ENCODE data around the gene FAM227B. TPM values are rescaled to one million over a fixed set of nuclear protein-coding genes. Genes with fewer than 3 reads are reported as not detected.

FAM227B gene
- polyA plus RNA-seq, 1 donor (not counting 4 experiments of a cell fraction or from before 2014, with no cell fraction given): 7.2 TPM

- TF ChIP-seq CTCF (optimal IDR thresholded peaks at IDR 0.05 in 1 of 3, IDR thresholded peaks at IDR 0.05 in 1 of 3, conservative IDR thresholded peaks at IDR 0.05 in 1 of 3; ENCODE audit: extremely low read depth in 1 of 3, insufficient read depth in 2 of 3, low read length in 3 of 3) (no peak), EZH2 (IDR thresholded peaks at IDR 0.05; ENCODE audit: low read length) (no peak)
- peaks cover 7% of the 10 kb centered on the region for H3K4me1 ChIP-seq (ENCODE audit: control insufficient read depth, extremely low read depth, insufficient read depth, low read length)
- no peaks in the 10 kb centered on the region for H3K36me3 ChIP-seq (ENCODE audit: control insufficient read depth in 2 of 2, extremely low read depth in 1 of 2, insufficient read depth in 2 of 2, low read length in 2 of 2)
- no peak overlapping the region for H2AFZ ChIP-seq (ENCODE audit: control insufficient read depth, low read length)
- H3K27me3 ChIP-seq (ENCODE audit: control insufficient read depth, extremely low read depth, insufficient read depth, low read length): no peaks in the 10 kb centered on the region
- no peak for FAIRE-seq
- no peaks in the 10 kb centered on the region for H3K79me2 ChIP-seq (ENCODE audit: control insufficient read depth, insufficient read depth, low read length)
- DNase-seq (ENCODE audit: low read depth, low spot score): no peak
- no peak overlapping the region for H3K27ac ChIP-seq (ENCODE audit: control insufficient read depth, insufficient read depth, low read length)
- no peaks in the 10 kb centered on the region for H3K9me1 ChIP-seq (ENCODE audit: control insufficient read depth, extremely low read depth, insufficient read depth, low read length)
- H3K4me3 ChIP-seq (ENCODE audit: control insufficient read depth in 2 of 3, extremely low read depth in 1 of 3, insufficient read depth in 2 of 3, low read depth in 1 of 3, low read length in 3 of 3): no peak overlapping the region
- no peak overlapping the region for H3K4me2 ChIP-seq (ENCODE audit: control insufficient read depth, extremely low read depth, insufficient read depth, low read depth, low read length)
- no peaks in the 10 kb centered on the region for H4K20me1 ChIP-seq (ENCODE audit: control insufficient read depth, extremely low read depth, insufficient read depth, low read length)
- H3K9ac ChIP-seq (ENCODE audit: control insufficient read depth, extremely low read depth, insufficient read depth, low read length): no peak overlapping the region
- H3K9me3 ChIP-seq (ENCODE audit: control insufficient read depth, low read depth, low read length): no peaks in the 10 kb centered on the region
- dilution Hi-C loops (cut with MboI; ENCODE audit: extremely low pct_ligation_motif_present, low sequenced_read_pairs): no loop called here
These were observed 201.8 kb downstream of the FAM227B start for GRCh38 chr15:49418811-49419210.

- Histone ChIP-seq H3K9me1 (ENCODE audit: control insufficient read depth, extremely low read depth, insufficient read depth, low read length) (no peaks in the 10 kb centered on the region), H3K9me3 (ENCODE audit: control insufficient read depth, low read depth, low read length) (no peaks in the 10 kb centered on the region), H3K4me3 (ENCODE audit: control insufficient read depth in 2 of 3, extremely low read depth in 1 of 3, insufficient read depth in 2 of 3, low read depth in 1 of 3, low read length in 3 of 3) (no peak overlapping the region), H3K4me1 (ENCODE audit: control insufficient read depth, extremely low read depth, insufficient read depth, low read length) (peaks cover 7% of the 10 kb centered on the region), H3K9ac (ENCODE audit: control insufficient read depth, extremely low read depth, insufficient read depth, low read length) (no peak overlapping the region), H4K20me1 (ENCODE audit: control insufficient read depth, extremely low read depth, insufficient read depth, low read length) (no peaks in the 10 kb centered on the region), H3K79me2 (ENCODE audit: control insufficient read depth, insufficient read depth, low read length) (no peaks in the 10 kb centered on the region), H2AFZ (ENCODE audit: control insufficient read depth, low read length) (no peak overlapping the region), H3K27ac (ENCODE audit: control insufficient read depth, insufficient read depth, low read length) (no peak overlapping the region), H3K27me3 (ENCODE audit: control insufficient read depth, extremely low read depth, insufficient read depth, low read length) (no peaks in the 10 kb centered on the region), H3K36me3 (ENCODE audit: control insufficient read depth in 2 of 2, extremely low read depth in 1 of 2, insufficient read depth in 2 of 2, low read length in 2 of 2) (no peaks in the 10 kb centered on the region), H3K4me2 (ENCODE audit: control insufficient read depth, extremely low read depth, insufficient read depth, low read depth, low read length) (peak overlapping the region; percentile 27)
- dilution Hi-C loops (cut with MboI; ENCODE audit: extremely low pct_ligation_motif_present, low sequenced_read_pairs): no loop called here
- TF ChIP-seq CTCF (optimal IDR thresholded peaks at IDR 0.05 in 1 of 3, IDR thresholded peaks at IDR 0.05 in 1 of 3, conservative IDR thresholded peaks at IDR 0.05 in 1 of 3; ENCODE audit: extremely low read depth in 1 of 3, insufficient read depth in 2 of 3, low read length in 3 of 3): no peak
- TF ChIP-seq EZH2 (IDR thresholded peaks at IDR 0.05; ENCODE audit: low read length): no peak
- FAIRE-seq: no peak
- DNase-seq (ENCODE audit: low read depth, low spot score): no peak
These were observed 205.0 kb downstream of the FAM227B start for GRCh38 chr15:49415638-49416037.
